GM18505 (cell line): Measurements from ENCODE around the gene VCL.
"Not testable (repeated sequence)": the region's sequence is repeated elsewhere in the genome, so short reads cannot be mapped to it uniquely, and the experiment has no call there.

ENCODE experiments used
- ATAC-seq: cut with Tn5 transposase; IDR thresholded peaks from one replicate; pipeline ENCODE4 v1.9.1; 2021; ENCODE audit not compliant: unreplicated experiment
- POLR2A ChIP-seq: IDR thresholded peaks from 4 replicates; pipeline ENCODE4 v1.6.1; 2011; ENCODE audit warnings: borderline replicate concordance; ENCODE audit not compliant: insufficient read depth, insufficient read length; ENCODE audit errors: extremely low read depth

The VCL gene

DNA sequence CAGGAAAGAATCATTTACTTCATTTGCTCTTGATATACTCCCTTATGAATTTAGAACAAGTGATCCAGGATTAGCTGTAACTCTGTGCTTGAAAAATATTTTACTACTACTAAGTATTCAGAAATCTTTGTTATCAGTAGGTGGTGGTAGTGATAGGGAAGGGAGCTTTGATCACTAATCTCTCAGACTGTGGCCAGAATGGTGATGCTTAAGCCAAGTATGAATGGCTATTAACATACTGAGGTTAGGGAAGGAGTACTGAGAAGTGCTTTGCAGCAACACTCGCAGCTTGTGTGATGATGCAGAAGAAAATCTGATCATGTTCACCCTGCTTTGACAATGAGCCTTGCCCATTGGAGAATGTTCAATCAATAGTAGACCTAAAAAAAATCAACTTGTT, 123.5 kb downstream of the VCL start:
- no peak for TF ChIP-seq POLR2A
- no peak for ATAC-seq

DNA sequence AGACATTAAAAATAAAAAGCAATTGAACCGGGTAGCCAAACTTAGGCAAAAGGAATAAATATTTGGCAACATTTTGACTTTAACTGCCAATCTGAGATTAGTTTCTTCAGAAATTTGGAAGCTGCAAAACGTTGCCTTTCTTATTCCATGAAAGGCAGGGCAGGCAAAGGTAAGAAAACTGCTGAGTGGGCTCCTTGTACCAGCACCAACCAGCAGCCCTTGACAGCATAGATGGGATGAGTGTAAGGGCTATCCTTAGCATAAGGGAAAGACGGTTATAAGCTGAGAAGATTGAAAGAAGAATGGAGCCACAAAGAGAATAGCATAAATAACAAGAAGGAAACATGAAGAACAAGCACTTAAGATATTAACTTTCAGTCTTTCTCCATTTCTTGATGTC, 124.1 kb downstream of the VCL start:
- TF ChIP-seq POLR2A, result no peak

DNA sequence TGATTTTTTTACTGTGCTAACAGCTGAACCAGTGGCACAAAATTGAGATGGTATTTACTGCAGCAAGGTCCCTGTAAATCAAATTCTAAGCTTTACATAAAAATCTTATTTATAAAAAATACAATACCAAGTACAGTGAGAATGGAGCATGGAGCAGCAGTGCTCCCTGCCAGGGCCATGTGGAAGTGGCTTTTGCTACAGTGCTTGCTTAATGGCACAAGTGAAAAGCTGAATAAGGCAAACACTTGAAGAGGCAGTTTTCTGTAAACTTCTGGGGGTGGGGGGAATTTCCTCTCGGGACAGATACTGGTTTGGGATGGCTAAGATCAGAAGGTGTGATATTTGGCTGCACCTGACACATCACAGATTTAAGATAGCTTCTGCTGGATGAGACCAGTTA, 125.2 kb downstream of the VCL start:
- no peak for ATAC-seq
- TF ChIP-seq POLR2A, result no peak

More for the DNA sequence above, 124.1 kb downstream of the VCL start:
- ATAC-seq, result no peak

DNA sequence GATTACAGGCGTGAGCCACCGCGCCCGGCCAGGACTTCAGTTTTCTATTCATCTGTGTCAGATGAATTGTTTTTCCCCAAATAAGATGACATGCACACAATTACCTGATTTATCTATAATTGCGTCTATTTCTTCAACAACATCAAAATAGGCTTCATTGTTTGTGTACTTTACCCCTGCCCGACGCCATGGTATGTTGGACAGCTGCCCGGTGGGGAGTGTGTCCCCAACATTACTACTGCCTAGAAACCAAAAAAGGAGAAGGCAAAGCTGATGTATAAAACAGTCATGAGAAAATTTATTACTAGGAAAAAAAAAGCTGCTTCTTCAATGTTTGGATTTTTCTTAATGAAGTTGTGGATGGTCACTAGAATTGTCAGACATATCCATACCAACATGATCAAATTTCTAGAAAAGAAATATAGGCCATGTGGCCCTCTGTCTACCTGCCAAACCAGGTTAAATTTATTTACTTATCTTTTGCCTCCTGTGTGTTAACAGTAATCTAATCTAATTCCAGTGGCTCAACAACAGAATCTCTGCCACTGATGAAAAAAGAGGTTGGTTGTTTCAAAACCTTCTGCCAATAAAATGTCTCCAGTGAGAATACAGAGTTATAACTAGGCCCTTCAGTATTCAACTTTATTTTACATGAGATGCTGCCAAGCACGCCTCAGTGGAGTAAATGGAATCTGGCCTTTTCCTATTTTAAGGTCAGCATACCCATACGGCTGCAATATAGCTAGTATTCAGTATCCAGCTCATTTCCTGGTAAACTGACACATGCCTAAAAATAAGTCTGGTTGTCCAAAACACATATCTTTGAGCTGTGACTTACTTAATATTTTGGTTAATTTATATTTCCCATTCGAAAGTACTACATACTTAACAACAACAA, 136.3 kb downstream of the VCL start:
- ATAC-seq, result no peak
- TF ChIP-seq POLR2A, result no peak

- ATAC-seq, result no peak
- no peak for TF ChIP-seq POLR2A
Measured at GRCh38 chr10:74135452-74135851, 137.5 kb downstream of the VCL start.

- ATAC-seq, result no peak
- no peak for TF ChIP-seq POLR2A
Measured at GRCh38 chr10:74137992-74138391, 140.1 kb downstream of the VCL start.

- ATAC-seq, result not testable (repeated sequence)
Measured at GRCh38 chr10:74138596-74138995, 140.7 kb downstream of the VCL start.

DNA sequence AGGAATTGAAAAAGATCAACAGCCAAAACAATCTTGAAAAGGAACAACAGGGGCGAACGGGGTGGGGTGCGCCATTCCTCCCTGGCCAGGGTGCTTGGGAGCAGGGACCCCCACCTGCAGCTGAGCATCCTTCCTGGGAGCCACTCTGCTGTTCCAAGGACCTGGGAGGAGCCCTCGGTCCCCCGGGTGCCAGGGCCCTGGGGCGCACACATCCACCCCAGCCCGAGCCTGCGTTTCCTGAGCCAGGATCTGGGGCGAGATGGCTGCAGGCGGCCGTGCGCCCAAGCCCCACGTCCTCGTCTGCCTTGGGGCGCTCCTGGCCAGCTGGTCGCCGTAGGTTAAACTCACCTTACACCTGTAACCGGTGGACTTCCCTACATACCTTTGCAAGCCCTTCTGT, 142.1 kb downstream of the VCL start:
- no peak for ATAC-seq
- TF ChIP-seq POLR2A, result no peak

- TF ChIP-seq POLR2A, result no peak
- no peak for ATAC-seq
Measured at GRCh38 chr10:74140553-74140952, 142.6 kb downstream of the VCL start.

DNA sequence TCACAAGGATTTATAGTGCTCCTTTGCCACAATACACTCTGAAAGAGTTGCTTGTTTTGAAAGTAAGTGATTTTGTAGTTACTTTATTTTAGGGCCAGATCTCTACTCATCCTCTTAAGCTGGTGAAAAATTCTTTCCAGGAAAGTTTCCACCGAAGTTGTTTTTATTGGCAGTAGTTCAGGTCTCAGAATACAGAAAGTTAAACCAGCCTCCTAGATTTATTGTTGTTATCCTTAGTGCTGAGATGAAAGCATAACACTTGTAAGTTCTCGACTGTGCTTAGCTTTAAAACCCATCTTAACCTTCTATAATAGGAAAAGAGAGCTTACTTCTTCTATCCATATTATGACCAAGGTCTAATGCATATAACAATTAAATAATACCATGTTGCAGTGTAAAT, 147.2 kb downstream of the VCL start:
- ATAC-seq, result no peak
- TF ChIP-seq POLR2A, result no peak

- ATAC-seq, result not testable (repeated sequence)
Measured at GRCh38 chr10:74146980-74147379, 149.1 kb downstream of the VCL start.

GRCh38 chr10:74150204-74150989, 152.5 kb downstream of the VCL start, which contains the start of gene AP3M1:
TSS of gene AP3M1 (minus strand) at chr10:74150828. CDS start at chr10:74138379, 12,449 bp downstream.
- ATAC-seq, result peak; percentile 32
- TF ChIP-seq POLR2A, result no peak

DNA sequence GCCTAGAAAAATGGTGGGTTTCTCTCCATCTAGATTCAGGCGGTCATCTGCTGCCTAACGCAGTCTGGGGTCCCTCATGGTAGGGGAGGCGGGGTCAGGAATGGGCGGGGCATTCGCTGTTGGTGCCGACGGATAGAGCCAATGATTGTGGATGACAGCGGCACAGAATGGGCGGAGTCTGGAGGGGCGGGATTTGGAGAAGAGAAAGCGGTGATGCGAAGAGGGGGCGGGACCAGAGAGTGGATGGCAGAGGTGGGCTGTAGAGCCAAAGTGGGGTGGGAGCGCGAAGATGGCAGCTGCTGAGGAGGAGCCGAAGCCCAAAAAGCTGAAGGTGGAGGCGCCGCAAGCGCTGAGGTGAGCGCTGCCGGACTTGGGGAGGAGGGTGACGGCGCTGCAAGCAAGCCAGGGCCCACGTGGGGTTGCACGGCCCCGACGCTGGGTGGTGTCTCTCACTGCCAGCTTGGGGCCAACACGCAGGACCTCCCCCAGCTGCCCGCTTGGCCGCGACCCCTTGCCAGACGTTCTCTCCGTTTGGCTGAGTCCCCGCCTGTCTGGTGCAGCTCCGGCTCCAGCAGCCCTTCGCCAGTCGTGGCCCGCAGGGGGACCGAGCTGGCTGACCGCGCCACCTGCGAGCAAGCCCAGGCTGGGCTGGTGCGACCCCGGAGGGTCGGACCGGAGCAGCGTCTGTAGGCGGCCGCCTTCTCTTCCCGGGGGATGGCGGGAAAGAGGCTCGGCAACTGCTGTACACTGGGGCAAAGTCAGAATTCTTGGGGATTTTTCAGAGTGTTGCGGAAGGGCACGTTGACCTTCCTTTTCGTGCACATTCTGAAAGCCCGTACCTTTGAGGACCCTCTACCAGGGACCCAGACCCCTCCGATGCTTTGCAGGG, 153.3 kb downstream of the VCL start, which contains the start of gene ADK:
Gene ADK (plus strand): TSS at position 232 of the 889 bp plus-strand sequence. CDS start 58 bp downstream, at position 290.
- TF ChIP-seq POLR2A, result peak; percentile 74
- ATAC-seq, result peak; percentile 74
